Measurements from ENCODE around the gene ATP2A1. TPM values are rescaled to one million over a fixed set of nuclear protein-coding genes. Genes with fewer than 3 reads are reported as not detected.

Gene ATP2A1
- total and polyA plus RNA-seq, 2 of the 13 experiments (the other 11 are each of a cell fraction or from before 2014, with no cell fraction given) = 3.2 to 12.5 TPM

DNA sequence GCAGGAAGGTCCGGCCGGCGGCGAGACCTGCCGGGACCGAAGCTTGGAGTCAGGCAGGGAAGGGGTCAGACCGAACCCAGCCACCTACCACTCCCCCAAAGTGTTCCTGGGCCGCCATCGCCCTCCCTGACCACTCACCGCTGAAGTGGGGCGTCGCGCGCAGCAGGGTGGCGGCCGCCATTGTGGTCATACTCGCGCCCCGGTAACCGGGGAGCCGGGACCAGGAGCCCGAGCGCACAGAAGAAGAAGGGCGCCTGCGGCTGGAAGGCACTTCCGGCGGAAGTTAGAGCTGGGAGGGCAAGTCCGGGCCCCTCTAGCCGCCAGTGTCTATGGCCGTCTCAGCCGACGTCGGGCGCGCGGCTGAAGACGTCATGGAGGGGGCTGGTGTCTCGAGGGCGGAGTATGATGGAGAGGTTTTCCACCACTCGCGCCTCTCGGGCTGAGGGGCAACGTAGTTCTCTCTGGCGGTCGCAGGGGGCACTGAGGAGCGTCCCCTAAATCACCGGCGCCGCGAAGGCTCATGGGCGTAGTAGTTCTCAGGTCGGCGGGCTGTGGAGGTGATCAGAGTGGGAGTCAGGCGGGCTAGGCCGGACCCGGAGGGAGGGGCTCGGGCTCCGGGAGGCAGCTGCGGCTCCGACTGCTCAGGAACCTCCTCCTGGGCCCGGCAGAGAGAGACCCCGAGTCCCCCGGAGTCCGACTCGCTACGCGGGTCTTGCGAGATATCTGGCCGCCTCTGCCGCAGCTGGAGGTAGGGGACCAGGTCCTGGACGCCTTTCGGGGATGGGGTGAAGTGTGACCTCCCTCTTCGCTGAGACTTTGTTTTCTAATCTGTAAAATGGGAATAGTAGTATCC, 32.0 kb upstream of the ATP2A1 start, which contains the start of gene TUFM (continued):
- TF ChIP-seq ZNF331 (CRISPR knock-in tag; IDR thresholded peaks at IDR 0.05) = peak; percentile 82; the same call in 1 of the 2 replicates
- peak; percentile 99 for TF ChIP-seq ZBTB2 (CRISPR knock-in tag; IDR thresholded peaks at IDR 0.05; ENCODE audit: low read depth)
- peak; percentile 68 for TF ChIP-seq ZBTB7B (CRISPR knock-in tag; IDR thresholded peaks at IDR 0.05)
- TF ChIP-seq, protein P1, sequence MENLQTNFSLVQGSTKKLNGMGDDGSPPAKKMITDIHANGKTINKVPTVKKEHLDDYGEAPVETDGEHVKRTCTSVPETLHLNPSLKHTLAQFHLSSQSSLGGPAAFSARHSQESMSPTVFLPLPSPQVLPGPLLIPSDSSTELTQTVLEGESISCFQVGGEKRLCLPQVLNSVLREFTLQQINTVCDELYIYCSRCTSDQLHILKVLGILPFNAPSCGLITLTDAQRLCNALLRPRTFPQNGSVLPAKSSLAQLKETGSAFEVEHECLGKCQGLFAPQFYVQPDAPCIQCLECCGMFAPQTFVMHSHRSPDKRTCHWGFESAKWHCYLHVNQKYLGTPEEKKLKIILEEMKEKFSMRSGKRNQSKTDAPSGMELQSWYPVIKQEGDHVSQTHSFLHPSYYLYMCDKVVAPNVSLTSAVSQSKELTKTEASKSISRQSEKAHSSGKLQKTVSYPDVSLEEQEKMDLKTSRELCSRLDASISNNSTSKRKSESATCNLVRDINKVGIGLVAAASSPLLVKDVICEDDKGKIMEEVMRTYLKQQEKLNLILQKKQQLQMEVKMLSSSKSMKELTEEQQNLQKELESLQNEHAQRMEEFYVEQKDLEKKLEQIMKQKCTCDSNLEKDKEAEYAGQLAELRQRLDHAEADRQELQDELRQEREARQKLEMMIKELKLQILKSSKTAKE (CRISPR knock-in tag; IDR thresholded peaks at IDR 0.05; ENCODE audit: borderline replicate concordance) = no peak
- no peak for TF ChIP-seq RNF2 (conservative IDR thresholded peaks at IDR 0.05; ENCODE audit: low read depth)
- peak; percentile 96 for TF ChIP-seq SKI (IDR thresholded peaks at IDR 0.05; ENCODE audit: partially characterized antibody)
- peak; percentile 52; the same call in 1 of the 2 replicates for TF ChIP-seq ZFP1 (CRISPR knock-in tag; IDR thresholded peaks at IDR 0.05)
- peak; percentile 94 for TF ChIP-seq MAZ (IDR thresholded peaks at IDR 0.05; ENCODE audit: borderline replicate concordance, low read depth, low read length)
- TF ChIP-seq MAZ (CRISPR knock-in tag; IDR thresholded peaks at IDR 0.05; ENCODE audit: low read depth) = peak; percentile 99
- TF ChIP-seq ZNF790 (CRISPR knock-in tag; IDR thresholded peaks at IDR 0.05; ENCODE audit: borderline replicate concordance) = peak; percentile 73
- TF ChIP-seq TSC22D2 (CRISPR knock-in tag; IDR thresholded peaks at IDR 0.05; ENCODE audit: borderline replicate concordance) = peak; percentile 16; the same call in 1 of the 2 replicates
- no peak for TF ChIP-seq ZNF775 (CRISPR knock-in tag; IDR thresholded peaks at IDR 0.05; ENCODE audit: borderline replicate concordance)
- no peak; the same call in none of the 2 replicates for TF ChIP-seq ZNF335 (CRISPR knock-in tag; IDR thresholded peaks at IDR 0.05)
- TF ChIP-seq ZEB1 (IDR thresholded peaks at IDR 0.05; ENCODE audit: insufficient replicate concordance, low read depth) = peak; percentile 75
- peak; percentile 92 for TF ChIP-seq ZNF224 (CRISPR knock-in tag; IDR thresholded peaks at IDR 0.05)
- no peak for TF ChIP-seq MBNL3 (CRISPR knock-in tag; conservative IDR thresholded peaks at IDR 0.05)
- peak; percentile 61 for TF ChIP-seq NRL (CRISPR knock-in tag; IDR thresholded peaks at IDR 0.05; ENCODE audit: borderline replicate concordance)
- TF ChIP-seq ZFP37 (CRISPR knock-in tag; IDR thresholded peaks at IDR 0.05; ENCODE audit: borderline replicate concordance) = peak; percentile 78; the same call in 1 of the 2 replicates
- 0 out of 2 replicates have a peak, but pooled peaks have one; percentile 14 for TF ChIP-seq ZNF615 (CRISPR knock-in tag; IDR thresholded peaks at IDR 0.05; ENCODE audit: borderline replicate concordance)
- TF ChIP-seq ZNF598 (CRISPR knock-in tag; IDR thresholded peaks at IDR 0.05; ENCODE audit: borderline replicate concordance) = peak; percentile 98
- peak; percentile 25; the same call in 1 of the 2 replicates for TF ChIP-seq MEIS2 (CRISPR knock-in tag; IDR thresholded peaks at IDR 0.05)
- TF ChIP-seq ZSCAN31 (CRISPR knock-in tag; IDR thresholded peaks at IDR 0.05; ENCODE audit: low read depth) = peak; percentile 99
- peak; percentile 3; the same call in 1 of the 2 replicates for TF ChIP-seq ZKSCAN1 (IDR thresholded peaks at IDR 0.05; ENCODE audit: low read length)
- TF ChIP-seq, protein P2, sequence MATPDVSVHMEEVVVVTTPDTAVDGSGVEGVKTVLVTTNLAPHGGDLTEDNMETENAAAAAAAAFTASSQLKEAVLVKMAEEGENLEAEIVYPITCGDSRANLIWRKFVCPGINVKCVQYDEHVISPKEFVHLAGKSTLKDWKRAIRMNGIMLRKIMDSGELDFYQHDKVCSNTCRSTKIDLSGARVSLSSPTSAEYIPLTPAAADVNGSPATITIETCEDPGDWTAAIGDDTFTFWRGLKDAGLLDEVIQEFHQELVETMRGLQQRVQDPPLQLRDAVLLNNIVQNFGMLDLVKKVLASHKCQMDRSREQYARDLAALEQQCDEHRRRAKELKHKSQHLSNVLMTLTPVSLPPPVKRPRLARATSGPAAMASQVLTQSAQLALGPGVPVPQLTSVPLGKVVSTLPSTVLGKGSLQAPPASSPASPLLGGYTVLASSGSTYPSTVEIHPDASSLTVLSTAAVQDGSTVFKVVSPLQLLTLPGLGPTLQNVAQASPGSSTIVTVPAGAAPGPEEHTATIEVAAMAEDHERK (CRISPR knock-in tag; IDR thresholded peaks at IDR 0.05; ENCODE audit: low read depth) = peak; percentile 87
- TF ChIP-seq ZNF496 (CRISPR knock-in tag; IDR thresholded peaks at IDR 0.05; ENCODE audit: insufficient replicate concordance) = no peak

All from HepG2 (cell line).